ENCODE measurements around the gene PRDM12. TPM values are rescaled to one million over a fixed set of nuclear protein-coding genes. Genes with fewer than 3 reads are reported as not detected.

PRDM12 gene
- total and polyA plus RNA-seq, 12 donors, result 0.01 TPM; not detected in 11

GRCh38 chr9:130677252-130677651, 12.9 kb downstream of the PRDM12 start:
- Histone ChIP-seq H3K36me3 (no peaks in the 10 kb centered on the region), H3K4me1 (peaks cover 0 to 13% (median 11%) of the 10 kb centered on the region in 9 donors), H3K27me3 (peaks cover 0 to 30% (median 18%) of the 10 kb centered on the region in 7 donors), H3K27ac (no peak overlapping the region), H3K9me3 (no peaks in the 10 kb centered on the region), H3K4me3 (no peak overlapping the region)
- ATAC-seq (no peak), DNase-seq (no peak)
- no peak for TF ChIP-seq CTCF (IDR thresholded peaks at IDR 0.05)
- intact Hi-C loops (cut with DNase I), result no loop called here
- 78 to 83% methylated on average over 7 of the region's 7 CpGs for WGBS, 2 donors

- DNase-seq, result peak; percentile 56 to 82
- TF ChIP-seq CTCF (IDR thresholded peaks at IDR 0.05), result no peak
- Histone ChIP-seq H3K36me3 (no peaks in the 10 kb centered on the region), H3K9me3 (peaks cover 0 to 8% (median 0%) of the 10 kb centered on the region in 11 donors), H3K4me3 (peak overlapping the region in 9 of 10 donors; percentile 50 to 75 (median 57)), H3K4me1 (peaks cover 0 to 18% (median 14%) of the 10 kb centered on the region in 9 donors), H3K27me3 (peaks cover 0 to 31% (median 18%) of the 10 kb centered on the region in 7 donors), H3K27ac (peak overlapping the region in 1 of 10 donors; percentile 39)
- ATAC-seq, result peak; percentile 25 to 84 (median 56)
- WGBS, 2 donors, result 2 to 4% methylated on average over 78 to 116 of the region's 116 CpGs
- intact Hi-C loops (cut with DNase I), result loop anchor here in 5 of 10 donors (5.0 kb wide), 3 partner anchors 54 to 574 kb away; partner anchors contain the start of gene FUBP3 (in 1 of the 5)
These were observed 16.7 kb downstream of the PRDM12 start for GRCh38 chr9:130680836-130681768.

- DNase-seq, result no peak
- Histone ChIP-seq H3K27me3 (peaks cover 0 to 31% (median 18%) of the 10 kb centered on the region in 7 donors), H3K9me3 (peaks cover 0 to 8% (median 0%) of the 10 kb centered on the region in 11 donors), H3K4me3 (peak overlapping the region; percentile 14 to 75 (median 56)), H3K36me3 (no peaks in the 10 kb centered on the region), H3K27ac (no peak overlapping the region), H3K4me1 (peaks cover 0 to 18% (median 14%) of the 10 kb centered on the region in 9 donors)
- WGBS, 2 donors, result 1 to 2% methylated on average over 38 to 45 of the region's 45 CpGs
- no peak for TF ChIP-seq CTCF (IDR thresholded peaks at IDR 0.05)
- ATAC-seq, result peak in 7 of 8 donors; percentile 8 to 25 (median 21)
- intact Hi-C loops (cut with DNase I), result loop anchor here in 8 of 10 donors (1.0 to 5.0 kb wide), 5 partner anchors 55 to 575 kb away; partner anchors contain the start of gene FUBP3 (in 1 of the 8)
These were observed 17.5 kb downstream of the PRDM12 start for GRCh38 chr9:130681769-130682420.

Data from heart right ventricle (tissue), 16 donors.